ENCODE results near the gene NEURL1.

DNA sequence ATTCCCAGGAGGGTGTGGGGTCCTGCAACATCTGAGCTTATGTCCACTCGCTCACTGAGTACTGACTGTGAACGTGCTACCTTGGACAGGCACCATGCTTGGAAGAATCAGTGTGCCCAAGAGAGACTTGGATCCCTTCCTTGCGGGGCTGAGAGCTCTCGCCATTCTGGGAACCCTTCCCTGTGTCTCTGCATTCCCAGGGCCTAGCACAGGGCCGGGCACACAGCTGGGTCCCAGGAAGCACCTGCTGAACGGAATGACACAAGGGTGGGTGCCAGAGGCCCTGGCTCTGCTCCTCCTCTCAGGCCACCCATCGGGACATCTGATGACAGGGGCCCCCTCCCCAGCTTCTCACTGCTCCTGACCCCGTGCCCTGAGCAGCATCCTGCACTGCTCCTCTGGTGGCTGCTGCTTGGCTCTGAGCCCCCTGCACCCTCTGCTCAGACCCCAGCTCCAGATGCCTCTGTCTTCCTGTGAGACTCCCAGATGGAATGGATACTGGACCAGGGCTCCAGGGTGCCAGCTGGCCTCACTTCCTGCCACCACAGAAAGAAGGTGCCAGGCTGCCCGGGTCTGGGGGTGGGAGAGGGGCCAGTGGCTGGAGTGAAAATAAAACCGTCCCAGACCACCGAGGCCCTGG is 129.6 kb downstream of the NEURL1 start:
- no peak for TF ChIP-seq POLR2A (IDR thresholded peaks at IDR 0.05)
- TF ChIP-seq, protein P1, sequence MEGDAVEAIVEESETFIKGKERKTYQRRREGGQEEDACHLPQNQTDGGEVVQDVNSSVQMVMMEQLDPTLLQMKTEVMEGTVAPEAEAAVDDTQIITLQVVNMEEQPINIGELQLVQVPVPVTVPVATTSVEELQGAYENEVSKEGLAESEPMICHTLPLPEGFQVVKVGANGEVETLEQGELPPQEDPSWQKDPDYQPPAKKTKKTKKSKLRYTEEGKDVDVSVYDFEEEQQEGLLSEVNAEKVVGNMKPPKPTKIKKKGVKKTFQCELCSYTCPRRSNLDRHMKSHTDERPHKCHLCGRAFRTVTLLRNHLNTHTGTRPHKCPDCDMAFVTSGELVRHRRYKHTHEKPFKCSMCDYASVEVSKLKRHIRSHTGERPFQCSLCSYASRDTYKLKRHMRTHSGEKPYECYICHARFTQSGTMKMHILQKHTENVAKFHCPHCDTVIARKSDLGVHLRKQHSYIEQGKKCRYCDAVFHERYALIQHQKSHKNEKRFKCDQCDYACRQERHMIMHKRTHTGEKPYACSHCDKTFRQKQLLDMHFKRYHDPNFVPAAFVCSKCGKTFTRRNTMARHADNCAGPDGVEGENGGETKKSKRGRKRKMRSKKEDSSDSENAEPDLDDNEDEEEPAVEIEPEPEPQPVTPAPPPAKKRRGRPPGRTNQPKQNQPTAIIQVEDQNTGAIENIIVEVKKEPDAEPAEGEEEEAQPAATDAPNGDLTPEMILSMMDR (IDR thresholded peaks at IDR 0.05) = no peak
